HG02610 (cell line): ENCODE data around the gene ICAM4.

Experiments
- ATAC-seq: cut with Tn5 transposase; IDR thresholded peaks from one replicate; pipeline ENCODE4 v1.9.1; 2021; ENCODE audit warnings: mild to moderate bottlenecking, moderate library complexity; ENCODE audit not compliant: unreplicated experiment

The ICAM4 gene

DNA sequence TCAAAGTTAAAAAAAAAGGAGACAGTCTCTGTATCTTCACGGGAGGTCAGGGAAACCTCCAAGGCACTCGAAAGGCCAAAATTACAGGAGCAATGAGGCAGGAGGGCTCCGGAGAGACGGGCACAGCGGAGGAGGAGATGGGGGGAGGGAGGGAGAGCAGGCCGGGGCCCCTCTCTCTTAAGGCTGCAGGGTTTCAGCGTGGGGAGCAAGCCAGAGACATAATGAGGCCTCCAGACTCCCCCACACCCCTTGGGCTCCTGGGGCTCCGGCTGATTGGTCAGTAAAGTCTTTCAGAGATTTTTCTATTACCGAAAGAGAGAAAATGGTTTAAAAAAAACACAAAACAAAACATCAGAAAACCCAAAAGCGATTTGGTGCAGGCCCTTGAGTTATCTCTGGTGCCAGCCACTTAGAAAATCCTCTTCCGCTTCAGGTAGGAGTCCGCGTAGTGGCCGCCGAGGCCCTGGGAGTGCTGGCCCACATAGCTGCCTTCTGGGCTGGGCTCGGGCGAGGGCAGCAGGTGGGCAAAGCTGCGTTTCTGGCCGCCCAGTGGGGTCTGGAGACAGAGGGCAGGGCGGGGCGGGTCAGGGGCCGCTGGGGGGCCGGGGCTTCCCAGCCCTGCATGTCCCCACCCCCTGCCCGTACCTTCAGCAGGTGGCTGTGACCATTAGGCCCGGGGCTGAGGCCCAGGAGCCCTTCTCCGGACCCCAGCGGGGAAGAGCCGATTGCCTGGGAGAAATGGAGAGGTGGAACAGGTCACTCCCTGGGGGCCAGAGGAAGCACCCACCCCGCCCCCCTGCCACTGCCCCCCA, 30.5 kb downstream of the ICAM4 start:
- ATAC-seq, result no peak

DNA sequence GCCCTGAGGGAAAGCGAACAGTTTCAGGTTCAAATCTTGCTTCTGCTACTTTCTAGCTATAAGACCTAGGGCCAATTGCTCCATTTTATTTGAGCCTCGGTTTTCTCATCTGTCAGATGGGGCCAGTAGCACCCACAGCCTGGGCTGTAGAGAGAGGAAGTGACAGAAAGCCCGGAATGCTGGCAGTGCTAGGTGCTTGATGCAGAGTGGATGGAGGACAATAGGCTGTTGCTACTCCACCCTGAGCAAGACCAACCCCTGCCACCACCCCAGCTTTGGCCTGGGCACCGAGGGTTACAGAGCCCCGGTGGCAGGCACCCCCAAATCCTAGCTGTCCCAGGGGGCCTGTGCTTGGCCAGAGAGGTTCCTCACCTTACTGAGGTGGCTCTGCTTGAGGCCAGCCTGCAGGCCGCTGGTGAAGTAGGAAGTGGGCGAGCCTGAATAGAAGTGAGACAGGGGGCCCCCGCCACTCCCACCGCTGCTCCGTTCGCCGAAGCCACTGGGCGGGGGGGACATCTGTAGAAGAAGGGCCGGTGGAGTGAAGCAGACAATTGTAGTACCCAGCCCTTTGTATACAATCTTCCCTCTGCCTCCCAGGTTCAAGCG, 31.2 kb downstream of the ICAM4 start:
- no peak for ATAC-seq

DNA sequence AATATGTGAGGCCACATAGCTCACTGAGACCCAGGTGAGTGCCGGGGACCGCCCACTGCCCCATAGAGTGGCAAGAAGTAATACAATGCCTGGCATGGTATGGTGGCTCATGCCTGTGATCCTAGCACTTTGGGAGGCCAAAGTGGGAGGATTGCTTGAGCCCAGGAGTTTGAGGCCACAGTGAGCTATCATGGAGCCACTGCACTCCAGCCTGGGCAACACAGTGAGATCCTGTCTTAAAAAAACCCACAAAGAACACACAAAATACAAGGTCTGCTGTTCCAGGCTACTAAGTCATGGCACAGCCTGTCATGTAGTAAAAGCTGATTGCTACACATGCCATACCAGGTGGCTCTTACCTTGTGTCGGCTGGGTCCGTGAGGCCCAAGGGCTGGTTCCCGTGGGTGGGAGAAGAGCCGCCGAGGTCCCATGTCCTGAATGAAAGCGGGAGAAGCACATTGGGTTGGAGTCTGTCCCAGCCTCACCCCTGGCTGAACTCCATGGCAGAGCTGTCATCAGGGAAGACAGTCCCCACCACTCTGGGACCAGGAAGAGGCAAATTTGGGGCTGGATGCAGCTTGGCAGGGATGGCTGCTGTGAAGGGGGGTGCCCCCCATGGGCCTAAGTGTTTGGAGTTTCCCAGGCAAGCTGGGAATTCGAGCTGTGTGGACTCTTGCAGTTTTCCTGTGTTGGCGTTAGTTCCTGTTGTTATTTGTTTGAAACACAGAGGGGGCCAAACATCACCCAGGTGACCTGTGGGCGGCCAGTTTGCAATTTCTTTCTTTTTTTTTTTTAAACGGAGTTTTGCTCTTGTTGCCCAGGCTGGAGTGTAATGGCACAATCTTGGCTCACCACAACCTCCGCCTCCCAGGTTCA, 32.3 kb downstream of the ICAM4 start:
- ATAC-seq, result no peak

- ATAC-seq, result no peak
These were observed 34.1 kb downstream of the ICAM4 start for GRCh38 chr19:10320602-10321416.

- ATAC-seq, result no peak
These were observed 34.7 kb downstream of the ICAM4 start for GRCh38 chr19:10321417-10321797.

- ATAC-seq, result no peak
These were observed 35.4 kb downstream of the ICAM4 start for GRCh38 chr19:10321874-10322835.

DNA sequence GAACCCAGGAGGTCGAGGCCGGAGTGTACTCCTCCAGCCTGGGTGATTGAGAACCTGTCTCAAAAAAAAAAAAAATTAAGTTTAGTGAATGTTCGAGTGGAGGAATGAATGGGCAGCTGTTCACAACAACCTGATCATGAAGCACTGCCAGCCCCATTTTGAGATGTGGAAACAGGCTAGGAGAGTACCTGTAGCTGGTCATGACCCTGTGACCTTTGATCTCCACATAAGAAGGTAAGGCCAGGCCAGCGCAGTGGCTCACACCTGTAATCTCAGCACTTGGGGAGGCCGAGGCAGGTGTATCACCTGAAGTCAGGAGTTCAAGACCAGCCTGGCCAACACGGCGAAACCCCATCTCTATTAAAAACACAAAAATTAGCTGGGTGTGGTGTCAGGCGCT, 39.0 kb downstream of the ICAM4 start:
- no peak for ATAC-seq

DNA sequence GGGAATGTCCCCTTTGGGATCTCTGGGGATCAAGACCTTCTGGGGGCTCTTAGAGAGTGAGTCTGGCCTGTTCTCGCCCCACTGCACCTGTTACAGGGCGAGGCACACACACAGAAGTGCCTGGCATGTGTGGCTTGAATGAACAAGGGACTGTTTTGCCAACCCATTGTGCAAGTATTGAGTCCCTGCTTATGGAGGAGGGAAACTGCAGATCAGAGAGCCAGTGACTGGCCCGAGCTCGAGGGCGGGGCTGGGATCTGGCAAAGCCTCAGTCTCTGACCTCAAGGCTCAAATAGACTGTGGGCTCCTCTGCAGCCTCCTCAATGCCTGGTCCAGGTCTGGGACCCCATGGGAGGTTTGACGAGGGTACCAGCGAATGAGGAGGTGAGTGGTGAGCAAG, 41.0 kb downstream of the ICAM4 start:
- no peak for ATAC-seq

DNA sequence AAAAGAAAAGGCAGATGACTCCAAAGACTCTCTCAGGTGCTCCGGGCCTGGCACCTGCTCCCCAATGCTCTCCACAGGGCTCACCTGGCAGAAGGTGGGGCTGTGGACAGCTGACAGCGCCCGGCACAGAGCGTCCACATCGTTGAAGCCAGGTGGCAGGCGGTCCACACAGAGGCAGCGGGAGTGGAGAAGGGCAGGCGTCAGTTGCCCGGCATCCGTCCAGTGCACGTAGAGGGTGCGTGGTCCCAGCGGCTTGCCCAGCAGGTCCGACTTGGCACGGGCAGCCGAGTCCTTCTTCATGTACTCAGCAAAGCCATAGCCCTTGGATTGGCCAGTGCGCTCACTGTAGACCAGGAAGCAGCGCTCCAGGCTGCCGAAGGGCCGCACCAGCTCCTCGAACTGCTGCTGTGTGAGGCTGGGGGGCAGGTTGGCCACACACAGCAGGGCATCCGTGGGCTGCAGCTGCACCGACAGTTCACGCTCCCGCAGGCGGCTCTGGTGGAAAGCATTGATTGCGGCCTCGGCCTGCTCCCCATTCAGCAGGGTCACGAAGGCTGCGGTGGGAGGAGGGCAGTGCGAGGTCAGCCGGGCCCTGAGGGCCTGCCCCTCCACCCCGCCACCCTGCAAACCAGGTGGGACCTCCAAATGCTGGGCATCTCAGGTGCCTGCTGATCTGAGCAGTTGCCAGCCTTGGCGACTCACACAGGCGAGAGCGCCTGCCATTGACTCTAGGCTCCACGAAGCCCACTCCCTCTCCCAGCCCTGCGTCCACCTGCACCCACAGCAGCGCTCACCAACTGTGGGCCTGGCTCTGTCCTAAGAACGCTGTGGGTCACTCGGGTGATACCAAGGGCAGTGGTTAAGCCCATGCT, 42.0 kb downstream of the ICAM4 start:
- ATAC-seq, result no peak

- ATAC-seq, result no peak
These were observed 42.8 kb downstream of the ICAM4 start for GRCh38 chr19:10329555-10329954.

DNA sequence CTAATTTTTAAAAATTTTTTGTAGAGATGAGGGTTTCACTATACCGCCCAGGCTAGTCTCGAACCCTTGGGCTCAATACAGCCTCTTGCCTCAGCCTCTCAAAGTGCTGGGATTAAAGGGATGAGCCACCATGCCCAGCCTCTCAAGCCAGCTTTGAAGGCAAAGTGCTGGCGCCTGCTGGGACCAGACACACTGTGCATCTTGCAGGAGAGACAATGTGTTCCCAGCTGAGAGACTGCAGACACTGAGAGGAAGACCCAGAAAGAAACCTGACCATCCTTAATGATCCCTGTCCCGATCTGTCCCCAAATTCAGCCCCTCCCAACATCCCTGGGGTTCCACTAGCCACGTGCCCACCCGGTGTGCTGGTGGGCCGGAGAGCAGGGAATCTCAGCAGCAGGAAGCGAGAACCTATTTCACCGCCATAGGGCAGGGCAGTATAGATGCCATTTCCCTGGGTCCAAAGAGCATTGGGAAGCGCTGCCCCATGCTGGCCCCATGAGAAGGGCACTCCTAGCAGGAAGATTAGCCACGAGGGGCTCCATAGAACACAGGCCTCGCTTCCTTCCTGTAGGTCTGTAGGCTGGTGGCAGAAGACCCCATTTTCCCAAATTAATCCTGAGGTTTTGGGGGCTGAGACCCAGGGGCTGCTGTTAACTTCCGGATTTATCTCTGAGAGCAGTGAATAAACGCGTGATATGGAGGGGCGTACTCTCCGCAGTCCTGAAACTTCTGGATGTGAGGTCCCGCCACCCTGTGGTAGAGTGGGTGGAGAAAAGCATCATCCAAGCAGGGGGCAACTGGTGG, 45.6 kb downstream of the ICAM4 start:
- no peak for ATAC-seq

DNA sequence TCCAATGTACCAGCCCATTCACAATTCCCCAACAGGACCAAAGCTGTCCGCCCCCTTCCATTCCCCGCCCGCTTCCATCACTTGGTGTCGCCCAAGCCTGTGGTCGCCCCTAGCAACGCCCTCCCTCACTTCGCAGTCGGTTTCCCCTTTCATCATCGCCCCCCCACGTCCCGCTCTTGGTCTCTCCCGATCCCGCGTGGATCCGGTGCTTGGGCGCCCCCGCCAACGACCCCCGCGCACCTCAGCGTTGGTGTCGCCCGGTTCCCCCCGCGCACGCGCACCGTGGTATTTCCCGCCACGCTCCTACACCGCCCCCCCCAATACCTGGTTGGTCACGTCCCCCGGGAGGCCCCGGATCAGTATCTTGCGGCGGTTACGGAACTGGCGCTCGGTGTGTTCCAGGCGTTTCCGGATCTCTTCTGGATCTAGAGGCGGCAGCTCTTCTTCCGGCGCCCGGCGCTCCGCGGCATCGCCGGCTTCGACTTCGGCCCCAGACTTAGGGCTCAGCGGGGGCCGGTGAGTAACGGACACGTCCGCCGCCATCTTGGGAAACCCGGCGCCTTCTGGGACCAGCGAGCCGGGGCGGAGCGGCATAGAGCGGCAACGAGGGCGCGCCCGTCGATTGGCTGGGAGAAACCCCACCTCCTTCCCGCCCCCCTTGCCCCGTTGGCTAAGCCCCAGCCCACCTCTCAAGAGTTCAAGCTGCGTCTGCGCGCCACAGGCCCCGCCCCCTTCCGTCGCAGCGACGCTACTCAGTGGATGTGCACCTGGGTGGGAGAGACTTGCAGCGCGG, 46.4 kb downstream of the ICAM4 start, which contains the start of gene RAVER1:
RAVER1 (minus strand) TSS at position 565 of the 793 bp plus-strand sequence; CDS start at position 543, 22 bp downstream.
- peak; percentile 84 for ATAC-seq

- ATAC-seq, result no peak
These were observed 47.2 kb downstream of the ICAM4 start for GRCh38 chr19:10333758-10334587.

- ATAC-seq, result no peak
These were observed 48.0 kb downstream of the ICAM4 start for GRCh38 chr19:10334588-10335351.

DNA sequence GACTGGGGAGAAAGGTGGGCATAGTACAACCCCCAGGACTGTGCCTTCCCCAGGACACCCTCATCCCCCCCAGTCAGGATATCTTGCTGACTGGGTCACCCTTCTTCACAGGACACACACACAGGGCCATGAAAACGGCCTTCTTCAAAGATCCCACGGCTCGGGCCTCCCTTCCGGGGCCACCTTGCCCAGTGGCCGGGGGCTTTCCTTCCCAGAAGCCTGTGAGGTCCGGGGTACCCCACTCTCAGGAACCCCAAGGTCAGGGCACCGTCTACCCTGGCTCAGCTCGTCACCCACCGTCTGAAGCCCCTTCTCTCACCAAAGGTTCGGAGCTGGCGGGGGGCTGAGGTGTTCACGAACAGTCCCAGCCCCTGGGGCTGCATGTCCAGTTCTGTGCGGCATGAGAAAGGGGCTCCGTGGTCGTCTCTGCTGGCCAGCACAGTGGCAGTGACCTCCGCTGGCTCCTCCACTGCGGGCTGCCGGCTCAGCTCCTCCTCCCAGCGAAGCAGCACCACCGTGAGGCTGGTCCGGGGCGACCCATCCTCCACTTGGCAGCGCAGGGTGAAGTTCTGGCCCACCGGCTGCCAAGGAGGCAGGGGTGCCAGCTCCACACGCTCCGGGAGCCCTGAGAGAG, 48.7 kb downstream of the ICAM4 start:
- no peak for ATAC-seq
